ENCODE measurements around the gene MAN2A2.

The MAN2A2 gene

DNA sequence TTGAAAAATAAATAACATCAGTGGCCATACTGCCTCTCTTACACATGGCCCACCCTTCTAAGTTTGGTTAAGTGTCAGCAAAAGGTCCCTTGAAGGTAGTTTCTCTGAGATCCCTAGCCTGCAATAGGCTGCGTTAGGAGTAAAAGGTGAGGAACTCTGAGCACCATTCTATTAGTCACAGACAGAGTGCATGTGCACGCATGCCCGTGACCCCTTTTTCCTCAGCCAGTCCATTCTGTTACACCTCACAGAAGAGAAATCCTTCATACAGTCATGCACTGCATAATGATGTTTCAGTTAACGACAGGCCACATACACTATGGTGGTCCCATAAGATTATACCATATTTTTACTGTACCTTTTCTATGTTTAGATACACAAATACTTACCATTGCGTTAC is 64.1 kb downstream of the MAN2A2 start:
- DNase-seq (ENCODE audit: low read depth) = no peak

DNA sequence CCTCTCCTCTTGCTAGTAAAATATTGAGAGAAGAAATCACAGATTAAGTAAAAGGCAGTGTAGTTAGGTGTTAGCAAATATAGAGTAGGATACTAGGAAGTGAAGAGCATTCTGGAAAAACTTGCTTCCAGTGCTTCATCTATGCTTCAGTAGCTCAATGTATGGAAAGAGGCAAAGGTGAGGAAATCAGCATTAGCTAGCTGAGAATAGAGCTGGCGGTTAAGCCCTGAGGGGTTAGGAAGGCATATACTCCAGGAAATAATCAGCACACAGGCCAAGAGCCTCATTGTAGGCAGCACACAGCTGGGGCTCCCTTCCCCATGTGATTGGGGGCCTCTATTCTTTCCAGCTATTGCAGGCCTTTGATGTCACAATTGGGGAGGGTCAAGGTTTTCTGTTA is 65.3 kb downstream of the MAN2A2 start:
- DNase-seq (ENCODE audit: low read depth) = no peak

DNA sequence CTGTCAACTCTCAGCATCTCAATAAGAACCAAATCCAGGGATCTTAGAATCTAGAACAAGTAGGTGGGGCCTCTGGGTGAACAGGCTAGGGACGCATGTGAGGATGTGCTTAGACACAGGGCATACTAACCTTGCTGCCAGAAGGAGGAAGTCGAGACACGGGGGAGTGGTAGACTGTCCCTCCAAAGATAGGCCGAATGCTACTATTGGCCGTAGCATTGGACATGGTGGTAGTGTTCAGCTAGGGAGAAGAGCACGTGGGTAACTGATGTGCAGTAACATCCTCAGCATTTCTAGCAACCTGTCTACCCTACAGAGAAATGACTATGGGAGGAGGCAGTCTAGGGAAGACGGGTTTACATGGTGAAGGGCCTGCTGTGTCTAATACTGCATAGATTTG is 67.2 kb downstream of the MAN2A2 start:
- no peak for DNase-seq (ENCODE audit: low read depth)

DNA sequence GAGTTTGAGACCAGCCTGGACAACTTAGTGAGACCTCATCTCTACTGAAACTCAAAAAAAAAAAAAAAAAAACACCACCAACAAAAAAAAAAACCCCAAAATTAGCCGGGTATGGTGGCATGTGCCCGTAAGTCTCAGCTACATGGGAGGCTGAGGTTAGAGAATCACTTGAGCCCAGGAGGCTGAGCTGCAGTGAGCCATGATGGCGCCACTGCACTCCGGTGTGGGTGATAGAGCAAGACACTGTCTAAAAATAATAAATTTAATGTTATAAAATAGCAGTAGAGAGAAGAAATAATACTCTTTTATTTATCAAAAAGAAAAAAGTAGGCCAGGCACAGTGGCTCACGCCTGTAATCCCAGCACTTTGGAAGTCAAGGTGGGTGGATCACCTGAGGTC is 69.0 kb downstream of the MAN2A2 start:
- no peak for DNase-seq (ENCODE audit: low read depth)

All from HS-5 (cell line).